ENCODE results near the gene ADAMTS12. TPM values are rescaled to one million over a fixed set of nuclear protein-coding genes. Genes with fewer than 3 reads are reported as not detected.

Gene ADAMTS12
- total RNA-seq, 3 donors from 2014 or later (not counting 1 experiment from before 2014, with no cell fraction given): not detected

DNA sequence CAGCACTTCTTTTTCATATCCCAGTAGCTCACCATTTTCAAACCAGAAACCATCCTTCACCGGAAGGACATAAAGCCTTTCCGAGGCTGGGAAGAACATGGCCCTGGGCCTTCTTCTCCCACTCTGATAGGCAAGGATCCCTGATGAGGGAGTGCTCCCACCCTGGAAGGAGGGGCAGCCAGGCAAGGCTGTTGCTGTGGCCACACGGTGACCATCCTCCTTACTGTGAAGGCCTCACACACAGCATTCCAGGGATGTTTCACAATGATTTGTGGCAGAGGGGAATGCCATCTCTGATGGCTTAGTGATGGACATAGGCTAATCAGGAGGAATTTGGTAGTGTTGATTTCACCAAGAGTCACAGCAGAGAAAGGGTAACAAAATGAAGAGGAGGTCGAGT is 130.7 kb downstream of the ADAMTS12 start:
- intact Hi-C loops (cut with micrococcal nuclease): no loop called here
- Mint-ChIP-seq H3K4me1 (no peaks in the 10 kb centered on the region), H3K36me3 (no peaks in the 10 kb centered on the region), H3K9me3 (peaks cover 0 to 2% of the 10 kb centered on the region in 2 donors), H3K27me3 (ENCODE audit: low read depth in 2 of 2) (no peaks in the 10 kb centered on the region), H3K4me3 (no peak overlapping the region), H3K27ac (no peak overlapping the region)
- H3K27ac ChIP-seq (ENCODE audit: low read length): no peak overlapping the region
- H3K36me3 ChIP-seq (ENCODE audit: control insufficient read depth, insufficient read depth, low read length): no peaks in the 10 kb centered on the region
- no peak for ATAC-seq
- H3K27me3 ChIP-seq (ENCODE audit: control insufficient read depth, insufficient read depth, low read length): no peaks in the 10 kb centered on the region
- no peaks in the 10 kb centered on the region for H3K4me1 ChIP-seq (ENCODE audit: control insufficient read depth, insufficient read depth, low read length)
- WGBS (ENCODE audit: insufficient coverage): 90% methylated on average over 3 of the region's 4 CpGs
- TF ChIP-seq CTCF (IDR thresholded peaks at IDR 0.05): no peak
- DNase-seq: no peak
- no peaks in the 10 kb centered on the region for H3K9me3 ChIP-seq (ENCODE audit: control insufficient read depth, insufficient read depth, low read length)
- no peak overlapping the region for H3K4me3 ChIP-seq (ENCODE audit: low read length)

GRCh38 chr5:33758737-33759136 is 133.1 kb downstream of the ADAMTS12 start:
- intact Hi-C loops (cut with micrococcal nuclease): no loop called here
- Mint-ChIP-seq H3K4me1 (no peaks in the 10 kb centered on the region), H3K27me3 (ENCODE audit: low read depth in 2 of 2) (no peaks in the 10 kb centered on the region), H3K27ac (no peak overlapping the region), H3K36me3 (no peaks in the 10 kb centered on the region), H3K4me3 (no peak overlapping the region), H3K9me3 (peaks cover 0 to 2% of the 10 kb centered on the region in 2 donors)
- no peaks in the 10 kb centered on the region for H3K36me3 ChIP-seq (ENCODE audit: control insufficient read depth, insufficient read depth, low read length)
- TF ChIP-seq CTCF (IDR thresholded peaks at IDR 0.05): no peak
- ATAC-seq (no peak), DNase-seq (no peak)
- H3K27ac ChIP-seq (ENCODE audit: low read length): no peak overlapping the region
- H3K4me3 ChIP-seq (ENCODE audit: low read length): no peak overlapping the region
- no peaks in the 10 kb centered on the region for H3K4me1 ChIP-seq (ENCODE audit: control insufficient read depth, insufficient read depth, low read length)
- 91% methylated on average over 1 of the region's 2 CpGs for WGBS (ENCODE audit: insufficient coverage)
- H3K9me3 ChIP-seq (ENCODE audit: control insufficient read depth, insufficient read depth, low read length): no peaks in the 10 kb centered on the region
- H3K27me3 ChIP-seq (ENCODE audit: control insufficient read depth, insufficient read depth, low read length): no peaks in the 10 kb centered on the region

DNA sequence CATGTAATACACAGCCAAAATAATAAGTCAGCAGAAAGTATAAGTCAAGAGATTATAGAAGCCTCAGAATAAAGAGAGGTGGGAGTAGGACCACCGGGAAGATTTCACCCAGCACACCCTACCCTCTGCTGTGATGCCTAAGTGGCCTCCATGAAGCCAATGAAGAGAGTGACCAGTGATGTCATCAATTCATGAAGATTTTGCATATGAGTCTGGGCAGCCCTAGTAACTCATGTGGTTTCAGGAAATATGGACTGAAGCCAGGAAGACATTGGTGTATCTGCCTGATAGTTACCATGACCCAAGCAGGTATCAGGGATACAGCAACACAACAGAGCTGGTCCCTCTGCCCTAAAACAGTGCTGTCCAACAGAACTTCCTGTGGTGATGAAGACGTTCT is 135.3 kb downstream of the ADAMTS12 start:
- H3K9me3 Mint-ChIP-seq: no peaks in the 10 kb centered on the region
- no peaks in the 10 kb centered on the region for H3K4me1 Mint-ChIP-seq
- no peak overlapping the region for H3K27ac Mint-ChIP-seq
- Histone ChIP-seq H3K36me3 (ENCODE audit: control insufficient read depth, insufficient read depth, low read length) (no peaks in the 10 kb centered on the region), H3K4me3 (ENCODE audit: low read length) (no peak overlapping the region), H3K4me1 (ENCODE audit: control insufficient read depth, insufficient read depth, low read length) (no peaks in the 10 kb centered on the region), H3K9me3 (ENCODE audit: control insufficient read depth, insufficient read depth, low read length) (no peaks in the 10 kb centered on the region), H3K27me3 (ENCODE audit: control insufficient read depth, insufficient read depth, low read length) (no peaks in the 10 kb centered on the region), H3K27ac (ENCODE audit: low read length) (no peak overlapping the region)
- no peak overlapping the region for H3K4me3 Mint-ChIP-seq
- intact Hi-C loops (cut with micrococcal nuclease): no loop called here
- no peaks in the 10 kb centered on the region for H3K27me3 Mint-ChIP-seq (ENCODE audit: low read depth in 2 of 2)
- no peak for TF ChIP-seq CTCF (IDR thresholded peaks at IDR 0.05)
- DNase-seq (no peak), ATAC-seq (no peak)
- no peaks in the 10 kb centered on the region for H3K36me3 Mint-ChIP-seq
- WGBS (ENCODE audit: insufficient coverage): 83% methylated on average over 2 of the region's 2 CpGs

- intact Hi-C loops (cut with micrococcal nuclease): no loop called here
- WGBS (ENCODE audit: insufficient coverage): 71% methylated on average over 1 of the region's 1 CpG
- Histone ChIP-seq H3K27ac (ENCODE audit: low read length) (no peak overlapping the region), H3K9me3 (ENCODE audit: control insufficient read depth, insufficient read depth, low read length) (no peaks in the 10 kb centered on the region), H3K4me1 (ENCODE audit: control insufficient read depth, insufficient read depth, low read length) (no peaks in the 10 kb centered on the region), H3K27me3 (ENCODE audit: control insufficient read depth, insufficient read depth, low read length) (no peaks in the 10 kb centered on the region), H3K4me3 (ENCODE audit: low read length) (no peak overlapping the region), H3K36me3 (ENCODE audit: control insufficient read depth, insufficient read depth, low read length) (no peaks in the 10 kb centered on the region)
- Mint-ChIP-seq H3K9me3 (peaks cover 2% of the 10 kb centered on the region in 2 donors), H3K27me3 (ENCODE audit: low read depth in 2 of 2) (no peaks in the 10 kb centered on the region), H3K4me1 (no peaks in the 10 kb centered on the region), H3K36me3 (no peaks in the 10 kb centered on the region), H3K27ac (no peak overlapping the region), H3K4me3 (no peak overlapping the region)
- DNase-seq (no peak), ATAC-seq (no peak)
- no peak for TF ChIP-seq CTCF (IDR thresholded peaks at IDR 0.05)
These were observed 136.6 kb downstream of the ADAMTS12 start for GRCh38 chr5:33755231-33755630.
